NCI-H345 (cell line): ENCODE results near the gene KDM4C.

Experiments
- DNase-seq: peaks from one replicate; lab custom pipeline; 2025; lab: John Stamatoyannopoulos, UW

Gene KDM4C

DNA sequence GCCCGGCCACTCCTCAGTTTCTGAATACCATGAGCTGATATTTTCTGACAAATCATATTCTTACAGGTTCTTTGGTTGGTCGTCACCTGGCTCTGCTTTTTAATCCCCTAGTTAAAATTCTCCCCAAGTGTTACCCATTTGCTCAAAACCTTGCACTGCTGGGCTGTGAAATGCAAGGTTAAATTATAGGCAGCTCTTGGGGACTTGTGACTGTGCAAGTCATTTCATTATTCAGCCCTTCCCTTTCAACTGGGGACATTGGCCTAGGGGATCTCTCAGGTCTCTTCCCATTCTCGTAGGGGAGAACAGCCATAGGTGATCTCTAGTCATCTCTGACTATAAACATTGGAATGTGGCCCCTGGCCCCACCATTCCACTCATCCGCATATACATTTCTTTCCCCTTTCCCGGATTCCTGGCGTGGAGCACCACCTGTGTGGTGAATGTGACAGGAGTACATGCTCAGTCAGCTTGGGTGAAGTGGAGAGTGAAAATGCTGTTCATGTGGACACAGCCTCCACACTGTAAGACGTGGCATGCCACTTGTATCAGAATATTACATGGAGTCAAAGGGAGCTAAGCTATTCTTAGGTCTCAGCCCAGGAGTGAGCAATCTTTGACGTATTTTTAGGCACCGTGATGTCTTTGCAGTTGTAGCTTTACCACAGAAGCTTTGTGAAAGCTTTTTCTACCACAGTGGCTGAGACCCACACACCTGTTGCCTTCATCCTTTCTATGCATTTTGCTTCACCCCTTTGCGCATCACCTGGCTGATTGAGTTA lies 386.7 kb downstream of the KDM4C start:
- DNase-seq, result no peak

DNA sequence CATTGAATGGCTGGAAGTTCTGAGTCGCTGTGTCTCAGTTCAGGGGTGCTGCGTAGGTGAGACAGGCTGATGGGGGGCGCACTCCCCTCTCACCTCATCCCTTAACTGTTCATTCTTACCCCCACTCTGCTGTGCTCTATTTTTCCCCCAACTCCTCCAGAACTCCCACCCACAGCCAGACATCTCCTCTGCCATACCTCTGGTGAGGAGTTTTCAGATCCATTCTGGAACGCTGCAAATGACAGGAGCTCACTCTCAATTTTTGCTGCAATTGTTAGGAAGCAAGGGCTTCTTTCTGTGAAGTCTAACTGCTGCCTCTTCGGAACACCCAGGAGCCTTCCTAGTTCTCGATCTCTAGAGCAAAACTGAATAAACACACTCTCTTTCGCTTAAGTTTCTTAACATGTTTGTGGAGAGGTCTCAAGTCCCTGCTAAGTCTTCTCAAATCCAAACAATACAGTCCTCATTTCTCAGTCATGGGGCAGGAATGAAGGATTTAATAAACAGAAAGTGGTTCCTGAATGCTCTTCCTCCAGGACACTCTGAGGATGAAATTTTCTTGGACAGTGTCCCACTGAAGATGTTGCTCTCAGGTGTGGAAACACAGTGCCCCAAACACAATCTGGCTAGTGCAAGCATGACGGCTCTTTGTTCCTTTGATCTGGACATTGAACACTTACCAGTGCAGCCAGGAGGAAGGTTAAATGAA lies 387.7 kb downstream of the KDM4C start:
- no peak for DNase-seq

DNA sequence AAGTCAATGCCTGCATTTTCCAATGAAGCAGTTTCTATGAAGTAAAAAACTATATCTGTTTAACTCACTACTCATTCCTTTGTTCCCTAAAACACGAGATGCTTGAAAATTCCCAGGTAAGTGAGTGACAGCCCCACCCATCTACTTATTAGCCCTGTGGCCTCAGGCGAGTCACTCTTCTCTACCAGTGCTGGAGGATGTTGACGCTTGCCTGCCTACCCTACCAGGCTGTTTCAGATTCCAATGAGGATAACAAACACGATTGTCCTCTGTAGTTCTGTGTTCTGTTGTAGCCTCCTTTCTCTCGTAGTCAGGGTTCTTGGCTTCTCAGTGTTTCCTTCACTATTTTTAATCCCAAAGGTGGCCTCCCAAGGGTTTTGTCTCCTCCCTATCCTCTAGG lies 388.8 kb downstream of the KDM4C start:
- DNase-seq, result no peak

- no peak for DNase-seq
Observed at GRCh38 chr9:7147121-7148090, 389.6 kb downstream of the KDM4C start.

GRCh38 chr9:7148243-7148765 lies 390.5 kb downstream of the KDM4C start:
- no peak for DNase-seq

DNA sequence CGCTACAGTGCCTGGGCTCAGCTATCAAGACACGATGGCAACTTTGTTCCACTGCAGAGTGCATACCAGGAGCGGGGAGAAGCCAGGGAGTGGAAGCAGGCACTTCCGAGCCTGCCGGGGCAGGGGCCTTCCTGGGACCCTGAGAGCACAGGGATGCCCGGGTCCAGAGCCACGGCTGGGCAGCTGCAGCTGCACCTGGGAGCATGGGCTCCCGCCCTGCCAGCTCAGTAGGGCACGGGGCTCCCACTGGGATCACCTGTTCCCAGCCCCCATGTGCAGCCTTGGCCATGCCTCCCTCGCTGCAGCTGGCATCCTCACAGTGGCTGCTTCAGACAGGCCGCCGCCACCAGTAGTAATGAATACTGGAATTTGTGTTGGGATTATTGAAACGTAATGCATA lies 391.5 kb downstream of the KDM4C start:
- no peak for DNase-seq

GRCh38 chr9:7150153-7150890 lies 392.5 kb downstream of the KDM4C start:
- no peak for DNase-seq

DNA sequence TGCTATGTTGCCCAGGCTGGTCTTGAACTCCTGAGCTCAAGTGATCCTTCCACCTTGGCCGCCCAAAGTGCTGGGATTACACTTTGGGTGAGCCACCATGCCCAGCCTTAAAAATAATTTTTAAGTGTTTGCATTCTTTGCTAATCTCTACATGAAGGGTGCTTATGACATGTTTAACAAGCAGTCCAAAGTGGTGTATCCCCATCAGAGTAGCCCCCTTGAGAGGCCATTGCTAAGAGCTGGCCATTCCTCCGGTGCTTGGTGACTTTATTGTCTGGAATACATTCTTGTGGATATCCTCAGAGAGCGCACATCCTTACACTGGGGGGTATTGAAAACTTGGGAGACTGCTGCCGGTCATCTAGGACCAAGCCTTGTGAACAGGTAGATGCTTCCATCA lies 395.4 kb downstream of the KDM4C start:
- no peak for DNase-seq

- DNase-seq, result no peak
Observed at GRCh38 chr9:7153566-7153965, 395.8 kb downstream of the KDM4C start.

GRCh38 chr9:7154003-7154619 lies 396.3 kb downstream of the KDM4C start:
- DNase-seq, result no peak

- DNase-seq, result no peak
Observed at GRCh38 chr9:7154650-7155049, 396.9 kb downstream of the KDM4C start.

DNA sequence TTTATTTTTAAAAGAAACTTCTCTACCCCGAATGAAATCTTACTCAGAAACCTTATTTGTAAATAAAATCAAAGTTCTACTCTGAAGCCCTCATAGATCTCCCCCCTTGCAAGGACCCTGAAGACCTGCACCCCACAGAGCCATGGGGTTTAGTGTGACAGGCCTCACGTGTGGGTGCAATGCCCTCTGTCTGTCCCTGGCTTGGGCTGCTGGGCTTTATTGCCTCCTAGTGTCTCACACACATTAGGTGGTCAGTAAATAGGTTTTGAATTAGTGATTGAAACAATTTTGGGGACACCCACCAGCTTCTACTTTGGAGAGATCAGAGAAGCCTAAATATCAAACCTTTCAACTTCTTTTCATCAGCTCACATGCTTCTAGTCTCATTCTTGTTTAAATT lies 403.7 kb downstream of the KDM4C start:
- no peak for DNase-seq

- no peak for DNase-seq
Observed at GRCh38 chr9:7163932-7164331, 406.2 kb downstream of the KDM4C start.

DNA sequence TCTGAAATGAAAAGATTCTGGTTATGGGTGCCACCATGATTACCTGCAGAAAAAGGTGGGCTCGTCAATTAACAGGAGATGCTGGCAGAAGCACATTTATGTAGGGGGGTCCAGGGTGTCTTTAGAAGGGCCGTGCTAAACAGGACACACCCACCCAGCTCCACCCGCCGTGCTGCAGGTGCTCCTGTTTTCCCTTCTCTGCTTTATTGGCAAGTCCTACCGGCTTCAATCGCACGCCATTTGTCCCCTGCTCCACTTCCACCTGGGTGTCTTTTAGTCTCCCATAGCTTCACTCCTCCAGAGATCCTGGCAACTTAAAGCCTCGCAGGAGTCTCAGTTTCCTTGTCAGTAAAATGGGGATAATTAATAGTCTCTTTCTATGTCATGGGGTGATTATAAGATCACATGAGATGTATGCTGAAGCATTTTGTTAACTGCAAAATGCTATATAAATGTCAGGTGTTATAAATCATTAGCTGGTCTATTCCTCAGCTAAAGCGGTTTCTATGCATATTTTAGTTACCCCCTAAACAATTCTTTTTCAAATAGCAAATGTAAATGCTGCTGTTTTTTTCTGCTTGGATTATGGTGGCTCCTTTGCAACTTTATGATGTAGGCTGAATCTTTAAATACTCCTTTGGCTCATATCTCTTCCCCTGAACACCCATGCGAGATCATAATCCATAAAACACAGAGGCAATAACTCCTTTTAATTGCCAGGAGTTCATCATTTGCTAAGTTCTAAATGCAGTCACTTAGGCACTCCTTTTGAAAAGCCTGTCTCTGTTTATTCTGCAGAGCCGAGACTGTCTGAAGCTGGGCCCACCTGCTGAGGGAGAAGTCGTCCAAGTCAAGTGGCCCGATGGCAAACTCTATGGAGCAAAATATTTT lies 406.9 kb downstream of the KDM4C start:
- no peak for DNase-seq

DNA sequence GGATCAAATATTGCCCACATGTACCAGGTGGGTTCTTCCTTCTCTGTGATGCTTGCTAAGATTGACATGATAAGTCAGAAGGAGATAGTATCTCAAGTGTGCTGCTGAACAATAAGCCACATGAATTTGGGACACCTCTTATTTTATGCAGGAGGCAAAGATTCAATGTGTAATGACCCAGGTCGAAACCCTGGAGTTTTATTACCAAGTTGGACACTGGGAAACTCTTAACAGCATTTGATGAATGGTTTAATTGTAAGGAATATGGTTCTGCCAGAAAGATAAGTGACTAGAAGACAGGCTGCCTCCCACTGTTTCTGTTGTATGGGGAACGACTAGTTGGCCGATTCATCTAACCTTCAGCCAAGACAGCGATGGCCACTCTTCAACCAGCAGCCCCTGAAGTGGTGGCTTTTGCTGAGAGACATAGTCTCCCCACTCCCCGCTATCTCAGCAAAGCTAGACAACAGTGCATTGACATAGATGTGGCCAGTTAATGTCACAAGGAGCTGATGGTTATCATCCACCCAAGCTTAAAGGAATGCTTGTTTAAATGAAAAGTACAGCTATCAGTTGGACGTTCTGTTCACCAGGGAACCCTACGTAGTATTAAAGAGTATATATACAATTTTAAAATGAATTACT lies 407.7 kb downstream of the KDM4C start:
- DNase-seq, result no peak

DNA sequence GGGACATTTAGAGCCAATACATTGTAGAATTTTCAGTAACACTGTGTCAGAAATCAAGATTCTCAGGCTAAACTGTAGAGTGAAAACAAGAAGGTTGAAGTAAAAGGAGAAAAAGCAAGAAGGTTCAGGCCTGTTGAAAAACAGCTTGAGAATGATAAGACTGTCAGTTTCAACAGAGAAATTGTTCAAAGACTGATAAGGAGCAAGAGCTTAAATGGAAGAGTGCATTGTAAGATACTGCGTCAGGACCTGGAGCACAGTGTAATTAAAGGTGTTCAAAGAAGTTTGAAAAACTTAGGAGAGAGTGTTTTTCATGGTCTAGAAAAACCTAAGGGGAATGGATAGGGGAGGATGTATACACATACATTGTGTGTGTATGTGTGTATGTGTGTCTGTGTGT lies 408.3 kb downstream of the KDM4C start:
- DNase-seq, result no peak

GRCh38 chr9:7169717-7170389 lies 412.1 kb downstream of the KDM4C start:
- no peak for DNase-seq

- no peak for DNase-seq
Observed at GRCh38 chr9:7171396-7172153, 413.8 kb downstream of the KDM4C start.
